Measurements from ENCODE around the gene ARHGEF25.
"Not testable (repeated sequence)": the region's sequence is repeated elsewhere in the genome, so short reads cannot be mapped to it uniquely, and the experiment has no call there.

Gene ARHGEF25

GRCh38 chr12:57611108-57611826, at the start of gene ARHGEF25:
TSS of gene ARHGEF25 (plus strand) at chr12:57611435. CDS start at chr12:57611895, 460 bp downstream.
- DNase-seq: peak; percentile 36

- DNase-seq: no peak
Measured at GRCh38 chr12:57563358-57563757, 47.9 kb upstream of the ARHGEF25 start.

- no peak for DNase-seq
Measured at GRCh38 chr12:57564178-57564740, 47.0 kb upstream of the ARHGEF25 start.

- no peak for DNase-seq
Measured at GRCh38 chr12:57568838-57569237, 42.4 kb upstream of the ARHGEF25 start.

- DNase-seq: no peak
Measured at GRCh38 chr12:57569858-57570257, 41.4 kb upstream of the ARHGEF25 start.

GRCh38 chr12:57570438-57570837, 40.8 kb upstream of the ARHGEF25 start:
- DNase-seq: not testable (repeated sequence)

- DNase-seq: no peak
Measured at GRCh38 chr12:57571926-57572762, 39.1 kb upstream of the ARHGEF25 start.

GRCh38 chr12:57574795-57575194, 36.4 kb upstream of the ARHGEF25 start:
- DNase-seq: no peak

- DNase-seq: no peak
Measured at GRCh38 chr12:57575771-57576612, 35.2 kb upstream of the ARHGEF25 start.

GRCh38 chr12:57576613-57577160, 34.5 kb upstream of the ARHGEF25 start:
- no peak for DNase-seq

GRCh38 chr12:57577981-57578758, 33.1 kb upstream of the ARHGEF25 start:
- no peak for DNase-seq

GRCh38 chr12:57579011-57579410, 32.2 kb upstream of the ARHGEF25 start:
- DNase-seq: no peak

GRCh38 chr12:57579677-57580465, 31.4 kb upstream of the ARHGEF25 start:
- no peak for DNase-seq

- no peak for DNase-seq
Measured at GRCh38 chr12:57580466-57580795, 30.8 kb upstream of the ARHGEF25 start.

- DNase-seq: no peak
Measured at GRCh38 chr12:57581802-57582201, 29.4 kb upstream of the ARHGEF25 start.

GRCh38 chr12:57582440-57582839, 28.8 kb upstream of the ARHGEF25 start:
- no peak for DNase-seq

- peak; percentile 85 for DNase-seq
Measured at GRCh38 chr12:57583008-57583831, 28.0 kb upstream of the ARHGEF25 start.

GRCh38 chr12:57584050-57584449, 27.2 kb upstream of the ARHGEF25 start:
- no peak for DNase-seq

- DNase-seq: no peak
Measured at GRCh38 chr12:57584690-57585089, 26.5 kb upstream of the ARHGEF25 start.

- DNase-seq: no peak
Measured at GRCh38 chr12:57585156-57585555, 26.1 kb upstream of the ARHGEF25 start.
